Smooth muscle cell (in vitro differentiated cells): Measurements from ENCODE around the gene PTPN6. TPM values are rescaled to one million over a fixed set of nuclear protein-coding genes. Genes with fewer than 3 reads are reported as not detected.

Experiments used
- DNase-seq: peaks from one replicate; lab custom pipeline; 2025; ENCODE audit not compliant: unreplicated experiment; lab: John Stamatoyannopoulos, UW
- H2AFZ ChIP-seq: fragments of 200-600 bp; sonication (generic); 2 replicates; pipeline ENCODE4 v1.6.0; 2016; ENCODE audit warnings: antibody characterized with exemption, low read depth, mild to moderate bottlenecking
- H3F3A ChIP-seq: fragments of 200-600 bp; sonication (generic); 2 replicates; pipeline ENCODE4 v1.6.0; 2017; ENCODE audit warnings: antibody characterized with exemption, low read depth
- H3K27ac ChIP-seq: fragments of 200-600 bp; sonication (generic); 2 replicates; pipeline ENCODE4 v1.5.1; 2016; ENCODE audit warnings: low read depth, mild to moderate bottlenecking
- H3K27me3 ChIP-seq: fragments of 200-600 bp; sonication (generic); 2 replicates; pipeline ENCODE4 v1.6.1; 2016; ENCODE audit warnings: low read depth, mild to moderate bottlenecking
- H3K36me3 ChIP-seq: fragments of 200-600 bp; sonication (generic); 2 replicates; pipeline ENCODE4 v1.5.1; 2016; ENCODE audit warnings: low read depth
- H3K4me1 ChIP-seq: fragments of 200-600 bp; sonication (generic); 2 replicates; pipeline ENCODE4 v1.5.1; 2016; ENCODE audit warnings: low read depth
- H3K4me2 ChIP-seq: fragments of 200-600 bp; sonication (generic); 2 replicates; pipeline ENCODE4 v1.6.0; 2016; ENCODE audit warnings: mild to moderate bottlenecking
- H3K4me3 ChIP-seq: fragments of 200-600 bp; sonication (generic); 2 replicates; pipeline ENCODE4 v1.5.1; 2016; ENCODE audit warnings: mild to moderate bottlenecking
- H3K79me2 ChIP-seq: fragments of 200-600 bp; sonication (generic); 2 replicates; pipeline ENCODE4 v1.6.0; 2016; ENCODE audit warnings: low read depth, mild to moderate bottlenecking
- H3K9ac ChIP-seq: fragments of 200-600 bp; sonication (generic); 2 replicates; pipeline ENCODE4 v1.6.0; 2016; ENCODE audit warnings: low read depth
- H3K9me3 ChIP-seq: fragments of 200-600 bp; sonication (generic); replicated peaks from 2 replicates; pipeline ENCODE4 v1.5.1; 2016; ENCODE audit warnings: low read depth
- H4K20me1 ChIP-seq: fragments of 200-600 bp; sonication (generic); 2 replicates; pipeline ENCODE4 v1.6.0; 2016; ENCODE audit warnings: low read depth
- WGBS: methylation state at CpG from one replicate; pipeline ENCODE4 v1.1.7; 2016; ENCODE audit warnings: low lambda C conversion rate; 5-methylcytosine and 5-hydroxymethylcytosine counted together
- polyA plus RNA-seq: library from polyadenylated mRNA; unstranded; fragments of >200 nt; fragmentation: Nextera tagmentation; extraction: Ambion mirVana; gene quantifications from 2 replicates; pipeline ENCODE4 v1.2.1, GENCODE V29; 2016
- total RNA-seq: library from RNA; depleted of rRNA; stranded (reverse); fragments of >200 nt; gene quantifications from 2 replicates; pipeline ENCODE4 v1.2.3, GENCODE V29; 2014
- TF ChIP-seq, protein P1 (sequence below): fragments of 200-600 bp; sonication (generic); IDR thresholded peaks from 2 replicates; pipeline ENCODE4 v1.5.1; 2017; ENCODE audit warnings: borderline replicate concordance, mild to moderate bottlenecking, antibody characterized with exemption; ENCODE audit not compliant: insufficient read depth, poor library complexity, severe bottlenecking

Gene PTPN6
- total and polyA plus RNA-seq, 2 experiments from 2014 or later, result 2.8 to 4.3 TPM

DNA sequence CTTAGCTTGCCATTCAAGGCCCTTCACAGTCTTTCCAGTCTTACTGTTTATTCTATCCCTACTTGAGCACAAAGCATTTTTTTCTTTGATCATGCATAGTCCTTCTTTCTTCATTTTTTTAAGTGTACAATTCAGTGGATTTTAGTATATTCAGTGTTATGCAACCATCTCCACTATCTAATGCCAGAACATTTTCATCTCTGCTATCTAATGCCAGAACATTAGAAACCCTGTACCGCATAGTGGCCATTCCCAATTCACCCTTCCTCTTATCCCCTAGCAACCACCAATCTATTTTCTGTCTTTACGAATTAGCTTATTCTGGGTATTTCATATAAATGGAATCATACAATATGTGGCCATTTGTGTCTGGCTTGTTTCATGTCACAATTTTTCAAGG, 53.7 kb downstream of the PTPN6 start:
- Histone ChIP-seq H4K20me1 (peaks cover 4% of the 10 kb centered on the region), H3K9ac (no peak overlapping the region), H2AFZ (no peak overlapping the region), H3K27ac (no peak overlapping the region), H3K4me1 (no peaks in the 10 kb centered on the region), H3K4me2 (no peak overlapping the region), H3K36me3 (no peaks in the 10 kb centered on the region), H3F3A (no peaks in the 10 kb centered on the region), H3K79me2 (no peaks in the 10 kb centered on the region), H3K4me3 (no peak overlapping the region), H3K9me3 (no peaks in the 10 kb centered on the region), H3K27me3 (no peaks in the 10 kb centered on the region)
- 96% methylated on average over 2 of the region's 2 CpGs for WGBS
- TF ChIP-seq, protein P1, sequence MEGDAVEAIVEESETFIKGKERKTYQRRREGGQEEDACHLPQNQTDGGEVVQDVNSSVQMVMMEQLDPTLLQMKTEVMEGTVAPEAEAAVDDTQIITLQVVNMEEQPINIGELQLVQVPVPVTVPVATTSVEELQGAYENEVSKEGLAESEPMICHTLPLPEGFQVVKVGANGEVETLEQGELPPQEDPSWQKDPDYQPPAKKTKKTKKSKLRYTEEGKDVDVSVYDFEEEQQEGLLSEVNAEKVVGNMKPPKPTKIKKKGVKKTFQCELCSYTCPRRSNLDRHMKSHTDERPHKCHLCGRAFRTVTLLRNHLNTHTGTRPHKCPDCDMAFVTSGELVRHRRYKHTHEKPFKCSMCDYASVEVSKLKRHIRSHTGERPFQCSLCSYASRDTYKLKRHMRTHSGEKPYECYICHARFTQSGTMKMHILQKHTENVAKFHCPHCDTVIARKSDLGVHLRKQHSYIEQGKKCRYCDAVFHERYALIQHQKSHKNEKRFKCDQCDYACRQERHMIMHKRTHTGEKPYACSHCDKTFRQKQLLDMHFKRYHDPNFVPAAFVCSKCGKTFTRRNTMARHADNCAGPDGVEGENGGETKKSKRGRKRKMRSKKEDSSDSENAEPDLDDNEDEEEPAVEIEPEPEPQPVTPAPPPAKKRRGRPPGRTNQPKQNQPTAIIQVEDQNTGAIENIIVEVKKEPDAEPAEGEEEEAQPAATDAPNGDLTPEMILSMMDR, result no peak
- DNase-seq, result no peak

DNA sequence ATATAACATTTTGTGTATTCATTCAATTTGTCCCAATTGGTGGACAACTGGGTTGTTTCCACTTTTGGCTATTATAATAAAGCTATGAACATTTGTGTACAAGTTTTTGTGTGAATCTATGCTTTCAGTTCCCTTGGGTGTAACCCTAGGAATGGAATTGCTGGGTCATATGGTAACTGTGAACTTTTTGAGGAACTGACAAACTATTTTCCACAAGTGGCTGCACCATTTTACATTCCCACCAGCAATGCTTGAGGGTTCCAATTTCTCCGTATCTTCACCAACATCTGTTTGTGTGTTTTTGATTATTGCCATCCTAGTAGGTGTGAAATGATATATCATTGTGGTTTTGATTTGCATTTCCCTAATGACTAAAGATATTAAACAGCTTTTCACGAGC, 54.2 kb downstream of the PTPN6 start:
- Histone ChIP-seq H3K4me3 (no peak overlapping the region), H2AFZ (no peak overlapping the region), H3K27me3 (no peaks in the 10 kb centered on the region), H3K9me3 (no peaks in the 10 kb centered on the region), H3K27ac (no peak overlapping the region), H3K4me2 (no peak overlapping the region), H4K20me1 (peaks cover 4% of the 10 kb centered on the region), H3K79me2 (no peaks in the 10 kb centered on the region), H3K9ac (no peak overlapping the region), H3K36me3 (no peaks in the 10 kb centered on the region), H3F3A (no peaks in the 10 kb centered on the region), H3K4me1 (no peaks in the 10 kb centered on the region)
- TF ChIP-seq, protein P1, result no peak
- DNase-seq, result no peak
- 87% methylated on average over 2 of the region's 2 CpGs for WGBS

DNA sequence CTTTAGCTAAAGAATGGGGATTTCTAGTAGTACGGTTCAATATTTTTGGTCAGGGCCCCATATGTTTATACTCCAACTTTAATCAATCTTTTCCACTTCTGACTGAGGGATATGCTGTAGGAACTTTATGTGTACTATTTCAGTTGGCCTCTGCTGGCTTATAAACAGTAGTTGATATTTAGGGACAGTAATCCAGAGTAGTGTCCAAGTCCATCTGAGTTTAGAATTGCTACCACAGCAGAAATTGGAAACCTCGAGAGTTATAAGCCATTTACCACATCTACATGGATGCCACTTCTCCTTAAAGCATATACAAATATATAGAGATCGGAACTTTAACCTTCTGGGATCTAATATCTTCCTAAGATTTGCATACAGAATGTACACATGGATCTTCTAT, 55.5 kb downstream of the PTPN6 start:
- TF ChIP-seq, protein P1, result no peak
- Histone ChIP-seq H3K4me2 (no peak overlapping the region), H3F3A (no peaks in the 10 kb centered on the region), H3K9me3 (no peaks in the 10 kb centered on the region), H3K27me3 (no peaks in the 10 kb centered on the region), H3K27ac (no peak overlapping the region), H3K4me3 (no peak overlapping the region), H4K20me1 (peaks cover 4% of the 10 kb centered on the region), H3K79me2 (no peaks in the 10 kb centered on the region), H3K36me3 (no peaks in the 10 kb centered on the region), H3K9ac (no peak overlapping the region), H3K4me1 (no peaks in the 10 kb centered on the region), H2AFZ (no peak overlapping the region)
- no peak for DNase-seq
- WGBS, result 99% methylated on average over 3 of the region's 3 CpGs

DNA sequence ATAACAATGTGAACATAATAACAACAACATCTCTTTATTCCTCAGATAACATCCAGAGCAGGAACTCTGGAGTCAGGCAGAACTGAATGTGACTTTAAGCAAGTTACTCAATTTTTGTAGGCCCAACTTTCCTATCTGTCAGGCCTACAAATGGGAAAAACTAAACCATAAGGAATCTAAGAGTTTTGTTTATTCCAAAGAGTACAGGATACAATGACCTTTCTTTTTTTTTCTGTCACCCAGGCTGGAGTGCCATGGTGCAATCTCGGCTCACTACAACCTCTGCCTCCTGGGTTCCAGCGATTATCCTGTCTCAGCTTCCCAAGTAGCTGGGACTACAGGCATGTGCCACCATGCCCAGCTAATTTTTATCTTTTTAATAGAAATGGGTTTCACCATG, 57.7 kb downstream of the PTPN6 start:
- H3K27me3 ChIP-seq, result no peaks in the 10 kb centered on the region
- H3K36me3 ChIP-seq, result no peaks in the 10 kb centered on the region
- TF ChIP-seq, protein P1, result no peak
- H3F3A ChIP-seq, result no peaks in the 10 kb centered on the region
- DNase-seq, result no peak
- H3K4me1 ChIP-seq, result no peaks in the 10 kb centered on the region
- no peaks in the 10 kb centered on the region for H3K9me3 ChIP-seq
- H3K27ac ChIP-seq, result no peak overlapping the region
- 95% methylated on average over 2 of the region's 2 CpGs for WGBS
- H3K9ac ChIP-seq, result no peak overlapping the region
- H3K79me2 ChIP-seq, result no peaks in the 10 kb centered on the region
- no peak overlapping the region for H3K4me2 ChIP-seq
- no peak overlapping the region for H2AFZ ChIP-seq
- H4K20me1 ChIP-seq, result peaks cover 4% of the 10 kb centered on the region
- no peak overlapping the region for H3K4me3 ChIP-seq
